ENCODE results near the gene IRF9.

DNA sequence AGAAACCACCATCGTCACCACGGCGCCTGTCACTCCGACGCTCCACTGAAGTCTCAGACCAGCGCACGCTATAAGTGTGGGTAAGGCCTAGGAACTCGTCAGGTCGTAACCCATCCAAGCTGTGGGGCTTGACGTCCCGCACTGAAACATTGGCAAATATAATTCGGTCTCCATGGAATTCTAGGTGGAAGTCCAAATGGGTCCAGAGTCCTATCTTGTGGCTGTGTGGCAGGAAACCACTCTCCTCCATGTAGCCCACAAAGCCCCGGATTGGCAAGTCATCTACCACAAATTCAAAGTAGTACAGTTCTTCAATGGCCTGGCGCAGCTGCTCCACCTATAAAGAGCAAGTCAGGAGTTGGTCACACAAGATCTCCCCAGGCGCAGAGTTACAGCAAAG is 31.9 kb downstream of the IRF9 start:
- TF ChIP-seq CTCF (IDR thresholded peaks at IDR 0.05 in 8 of 11, conservative IDR thresholded peaks at IDR 0.05 in 3 of 11) (no peak), POLR2A (IDR thresholded peaks at IDR 0.05) (no peak)

Measured in spleen (tissue), 7 donors.